ENCODE results near the gene PPP1R3F.
"Not testable (repeated sequence)": the region's sequence is repeated elsewhere in the genome, so short reads cannot be mapped to it uniquely, and the experiment has no call there.

The PPP1R3F gene

DNA sequence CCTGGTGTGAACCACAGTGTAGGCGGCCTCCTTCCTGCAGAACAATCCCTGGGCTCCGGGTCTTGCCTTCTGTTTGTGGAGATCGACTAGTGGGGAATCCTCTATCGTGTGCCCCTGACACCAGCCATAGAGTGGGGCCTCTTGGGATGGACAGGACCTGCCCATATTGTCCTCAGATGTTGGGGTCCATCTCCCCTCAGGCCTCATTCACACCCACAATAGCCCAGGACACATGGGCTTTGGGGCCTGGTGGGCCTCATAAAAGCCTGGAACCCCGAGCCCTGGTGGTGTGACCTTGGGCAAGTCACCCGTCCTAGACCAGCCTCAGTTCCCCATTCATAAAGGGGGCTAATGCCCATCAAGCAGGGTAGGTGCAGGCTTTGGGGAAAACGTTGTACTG is 20.6 kb downstream of the PPP1R3F start:
- TF ChIP-seq CTCF (IDR thresholded peaks at IDR 0.05; ENCODE audit: control insufficient read depth, extremely low read depth, insufficient read depth), result no peak

DNA sequence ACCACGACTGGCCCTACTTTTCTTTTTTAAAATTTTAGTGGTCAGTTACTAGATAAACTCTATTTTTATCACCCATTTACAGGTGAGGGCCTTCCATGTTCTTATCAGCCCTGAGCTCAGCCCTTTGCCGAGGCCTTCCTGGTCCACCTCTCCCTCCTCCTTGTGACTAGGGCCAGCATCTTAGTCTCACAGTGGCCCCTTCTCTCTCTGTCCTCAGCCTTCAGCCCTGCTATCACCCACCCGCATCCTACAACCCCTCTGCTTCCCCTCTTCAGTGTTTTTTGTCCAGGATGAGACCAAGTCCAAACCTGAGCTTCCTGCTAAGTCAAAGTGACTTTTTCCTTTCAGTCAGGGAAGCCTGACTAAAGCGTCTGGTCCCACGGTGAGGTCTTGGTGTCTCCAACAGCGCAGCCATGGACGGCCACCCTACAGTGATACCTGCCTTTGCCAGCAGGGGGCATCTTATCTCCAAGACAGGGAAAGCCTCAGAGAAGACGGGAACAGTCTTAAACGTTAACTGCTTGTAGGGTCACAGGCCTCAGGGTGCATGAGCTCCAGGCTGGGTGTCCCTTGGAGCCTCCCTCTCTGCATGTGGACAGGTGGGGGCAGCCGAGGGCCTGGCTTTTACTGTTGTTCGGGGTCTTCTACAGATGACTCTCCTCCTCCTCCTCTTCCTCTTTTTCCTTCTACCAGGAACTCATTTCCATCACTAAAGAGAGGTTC is 22.2 kb downstream of the PPP1R3F start:
- peak; percentile 59 for TF ChIP-seq CTCF (IDR thresholded peaks at IDR 0.05; ENCODE audit: control insufficient read depth, extremely low read depth, insufficient read depth)
- no peak for DNase-seq (ENCODE audit: low read depth)
- H3K4me3 ChIP-seq (ENCODE audit: low read depth, low read length), result no peak overlapping the region

More for the DNA sequence above, 20.6 kb downstream of the PPP1R3F start:
- DNase-seq (ENCODE audit: low read depth), result no peak
- no peak overlapping the region for H3K4me3 ChIP-seq (ENCODE audit: low read depth, low read length)

GRCh38 chrX:49292400-49293362 is 23.1 kb downstream of the PPP1R3F start:
- H3K4me3 ChIP-seq (ENCODE audit: low read depth, low read length), result no peak overlapping the region
- no peak for DNase-seq (ENCODE audit: low read depth)
- TF ChIP-seq CTCF (IDR thresholded peaks at IDR 0.05; ENCODE audit: control insufficient read depth, extremely low read depth, insufficient read depth), result no peak

DNA sequence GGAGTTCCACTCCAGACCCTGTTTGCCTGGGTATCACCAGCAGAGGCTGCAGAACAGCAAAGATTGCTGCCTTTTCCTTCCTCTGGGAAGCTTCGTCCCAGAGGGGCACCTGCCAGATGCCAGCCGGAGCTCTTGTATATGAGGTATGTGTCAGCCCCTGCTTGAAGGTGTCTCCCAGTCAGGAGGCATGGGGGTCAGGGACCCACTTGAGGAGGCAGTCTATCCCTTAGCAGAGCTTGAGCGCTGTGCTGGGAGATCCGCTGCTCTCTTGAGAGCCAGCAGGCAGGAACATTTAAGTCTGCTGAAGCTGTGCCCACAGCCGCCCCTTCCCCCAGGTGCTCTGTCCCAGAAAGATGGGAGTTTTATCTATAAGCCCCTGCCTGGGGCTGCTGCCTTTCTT is 29.7 kb downstream of the PPP1R3F start:
- H3K4me3 ChIP-seq (ENCODE audit: low read depth, low read length); DNase-seq (ENCODE audit: low read depth): not testable (repeated sequence)

DNA sequence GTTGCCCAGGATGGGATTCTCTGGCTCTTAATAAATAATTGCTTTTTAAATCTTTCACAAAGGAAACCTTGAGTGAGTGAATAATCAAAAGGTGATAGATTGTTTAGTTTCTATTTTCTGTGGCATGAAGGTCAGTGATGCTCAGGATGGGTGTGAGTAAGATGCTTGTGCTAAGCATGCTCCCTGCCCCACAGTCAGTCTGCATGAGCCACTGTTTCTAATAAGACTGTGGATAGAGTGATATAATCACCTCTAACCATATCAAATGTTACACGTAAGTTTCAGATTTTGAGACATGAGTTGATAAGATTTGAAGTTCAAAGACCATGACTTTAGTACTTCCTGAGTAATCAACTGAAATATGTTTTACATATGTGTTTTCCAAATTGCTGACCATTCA is 31.1 kb downstream of the PPP1R3F start:
- TF ChIP-seq CTCF (IDR thresholded peaks at IDR 0.05; ENCODE audit: control insufficient read depth, extremely low read depth, insufficient read depth), result no peak
- no peak overlapping the region for H3K4me3 ChIP-seq (ENCODE audit: low read depth, low read length)
- DNase-seq (ENCODE audit: low read depth), result no peak

- no peak for DNase-seq (ENCODE audit: low read depth)
- H3K4me3 ChIP-seq (ENCODE audit: low read depth, low read length), result no peak within 1 kb of the TSS
- no peak for TF ChIP-seq CTCF (IDR thresholded peaks at IDR 0.05; ENCODE audit: control insufficient read depth, extremely low read depth, insufficient read depth)
Observed at GRCh38 chrX:49303346-49303745, 33.8 kb downstream of the PPP1R3F start, which contains the start of gene GAGE10. TSS of gene GAGE10 (plus strand) at chrX:49303646. CDS start at chrX:49304860, 1,214 bp downstream.

GRCh38 chrX:49307775-49308174 is 38.2 kb downstream of the PPP1R3F start:
- DNase-seq (ENCODE audit: low read depth); H3K4me3 ChIP-seq (ENCODE audit: low read depth, low read length): not testable (repeated sequence)

Data from LNCaP clone FGC (cell line).